CD4-positive, alpha-beta T cell (primary cell): ENCODE results near the gene VAMP7. TPM values are rescaled to one million over a fixed set of nuclear protein-coding genes. Genes with fewer than 3 reads are reported as not detected.

Experiments
- ATAC-seq: fragments of 200-7000 bp; cut with Tn5 transposase; one replicate; pipeline ENCODE4 v1.10.0; 2022; ENCODE audit warnings: mild to moderate bottlenecking; ENCODE audit not compliant: poor library complexity
- CTCF ChIA-PET: fragments of 350-600 bp; sonication (Branson Sonifier 250); formaldehyde crosslinking; loops from one replicate; lab custom pipeline; 2021; ENCODE audit warnings: antibody characterized with exemption, inconsistent platforms; lab: Charles Lee
- POLR2A ChIA-PET: fragments of 350-600 bp; sonication (Branson Sonifier 250); formaldehyde crosslinking; loops from one replicate; lab custom pipeline; 2021; ENCODE audit warnings: antibody characterized with exemption, inconsistent platforms; lab: Charles Lee
- DNase-seq, 14 experiments: peaks; one replicate each; pipeline ENCODE4 v3.0.0-alpha.2; 2013 to 2020; ENCODE audit warnings: mixed read lengths in 2 of 14
- H3K27ac ChIP-seq, 2 donors: one replicate each; pipeline versions ENCODE4 v1.5.1 to v1.7.0; 2013; ENCODE audit warnings: low read length in 2 of 2, low read depth in 1 of 2, mild to moderate bottlenecking in 1 of 2
- H3K27me3 ChIP-seq, 2 experiments: 1 replicate in 1 of 2; 2 replicates in 1 of 2; pipeline versions ENCODE4 v1.6.1 to v1.7.0; 2013; ENCODE audit warnings: low read length in 2 of 2, control low read depth in 1 of 2, mild to moderate bottlenecking in 1 of 2, moderate library complexity in 1 of 2; ENCODE audit not compliant: insufficient read depth in 2 of 2, control insufficient read depth in 1 of 2
- H3K36me3 ChIP-seq: one replicate; pipeline ENCODE4 v1.6.1; 2013; ENCODE audit warnings: low read length, control low read depth; ENCODE audit not compliant: insufficient read depth
- H3K4me1 ChIP-seq: one replicate; pipeline ENCODE4 v1.6.1; 2013; ENCODE audit warnings: low read length, control low read depth; ENCODE audit not compliant: insufficient read depth
- H3K4me3 ChIP-seq: one replicate; pipeline ENCODE4 v1.5.1; 2013; ENCODE audit warnings: mild to moderate bottlenecking, low read length, moderate library complexity
- H3K9me3 ChIP-seq, 2 experiments: 1 replicate in 1 of 2; 2 replicates in 1 of 2; pipeline versions ENCODE4 v1.6.1 to v1.7.0; 2013; ENCODE audit warnings: low read length in 2 of 2, mild to moderate bottlenecking in 2 of 2, control low read depth in 1 of 2, moderate library complexity in 1 of 2; ENCODE audit not compliant: control insufficient read depth in 1 of 2, insufficient read depth in 1 of 2
- H3K27ac Mint-ChIP-seq: one replicate; pipeline ENCODE4 v1.8.0; 2020; ENCODE audit warnings: mixed read lengths
- H3K27me3 Mint-ChIP-seq: one replicate; pipeline ENCODE4 v1.8.0; 2021; ENCODE audit warnings: mixed read lengths
- H3K36me3 Mint-ChIP-seq: one replicate; pipeline ENCODE4 v1.8.0; 2021; ENCODE audit warnings: low read depth, mixed read lengths
- H3K4me1 Mint-ChIP-seq: one replicate; pipeline ENCODE4 v1.8.0; 2021; ENCODE audit warnings: low read depth, mixed read lengths
- H3K4me3 Mint-ChIP-seq: one replicate; pipeline ENCODE4 v1.8.0; 2020; ENCODE audit warnings: mild to moderate bottlenecking, mixed read lengths
- H3K9me3 Mint-ChIP-seq: one replicate; pipeline ENCODE4 v1.8.0; 2020; ENCODE audit warnings: mixed read lengths
- CTCF ChIP-seq: fragments of 200-600 bp; IDR thresholded peaks from one replicate; pipeline ENCODE4 v1.8.0; 2022; ENCODE audit warnings: antibody characterized with exemption, mild to moderate bottlenecking
- intact Hi-C, 2 experiments: fragments of 100-400 bp; cut with DNase I in 1 of 2; cut with micrococcal nuclease in 1 of 2; formaldehyde crosslinking; loops; one replicate each; pipeline versions ENCODE4 v1.15.1 to v1.9.0; 2023 to 2025; cut with DNase I, micrococcal nuclease
- total RNA-seq, 174 experiments: library from RNA in 2 of 174; stranded (reverse) in 2 of 174; gene quantifications; one replicate each; pipeline ENCODE4 v1.2.3 and lab custom pipeline; 2021 to 2026

Gene VAMP7
- total RNA-seq, 2 experiments from 2014 or later: 17.0 to 17.4 TPM

- intact Hi-C loops: no loop called here
- Mint-ChIP-seq H3K4me3 (no peak overlapping the region), H3K27ac (no peak overlapping the region), H3K9me3 (peaks cover 7% of the 10 kb centered on the region), H3K4me1 (no peaks in the 10 kb centered on the region), H3K36me3 (peaks cover 4% of the 10 kb centered on the region), H3K27me3 (peaks cover 9% of the 10 kb centered on the region)
- ChIA-PET POLR2A (no interaction called here), CTCF (no interaction called here)
- H3K36me3 ChIP-seq: no peaks in the 10 kb centered on the region
- no peak overlapping the region for H3K27ac ChIP-seq
- ATAC-seq (no peak), DNase-seq (no peak)
- H3K4me1 ChIP-seq: no peaks in the 10 kb centered on the region
- H3K4me3 ChIP-seq: no peak overlapping the region
- H3K27me3 ChIP-seq: no peaks in the 10 kb centered on the region
- H3K9me3 ChIP-seq: peaks cover 9 to 10% of the 10 kb centered on the region in 2 experiments
- TF ChIP-seq CTCF: no peak
Measured at GRCh38 chrX:155867821-155868220, 13.3 kb upstream of the VAMP7 start.

GRCh38 chrX:155870958-155871357 lies 10.2 kb upstream of the VAMP7 start:
- Histone ChIP-seq H3K36me3 (no peaks in the 10 kb centered on the region), H3K27me3 (peaks cover 4 to 6% of the 10 kb centered on the region in 2 experiments), H3K27ac (no peak overlapping the region), H3K4me3 (no peak overlapping the region), H3K4me1 (peaks cover 7% of the 10 kb centered on the region), H3K9me3 (peaks cover 0 to 9% of the 10 kb centered on the region in 2 experiments)
- Mint-ChIP-seq H3K27ac (no peak overlapping the region), H3K4me3 (no peak overlapping the region), H3K36me3 (peaks cover 4% of the 10 kb centered on the region), H3K27me3 (peaks cover 24% of the 10 kb centered on the region), H3K4me1 (no peaks in the 10 kb centered on the region), H3K9me3 (peaks cover 7% of the 10 kb centered on the region)
- ATAC-seq (no peak), DNase-seq (no peak)
- intact Hi-C loops: no loop called here
- CTCF ChIA-PET: no interaction called here
- no peak for TF ChIP-seq CTCF
- POLR2A ChIA-PET: no interaction called here

- CTCF ChIA-PET: no interaction called here
- intact Hi-C loops: no loop called here
- Histone ChIP-seq H3K27ac (no peak overlapping the region), H3K4me1 (peaks cover 7% of the 10 kb centered on the region), H3K4me3 (no peak overlapping the region), H3K27me3 (peaks cover 4 to 6% of the 10 kb centered on the region in 2 experiments), H3K9me3 (peaks cover 0 to 9% of the 10 kb centered on the region in 2 experiments), H3K36me3 (no peaks in the 10 kb centered on the region)
- Mint-ChIP-seq H3K27ac (no peak overlapping the region), H3K4me1 (no peaks in the 10 kb centered on the region), H3K9me3 (peaks cover 7% of the 10 kb centered on the region), H3K27me3 (peaks cover 27% of the 10 kb centered on the region), H3K4me3 (no peak overlapping the region), H3K36me3 (peaks cover 4% of the 10 kb centered on the region)
- no peak for ATAC-seq
- POLR2A ChIA-PET: no interaction called here
- TF ChIP-seq CTCF: no peak
- no peak for DNase-seq
Measured at GRCh38 chrX:155871934-155872333, 9.2 kb upstream of the VAMP7 start.
